ENCODE measurements around the gene LRRTM3.

Gene LRRTM3

DNA sequence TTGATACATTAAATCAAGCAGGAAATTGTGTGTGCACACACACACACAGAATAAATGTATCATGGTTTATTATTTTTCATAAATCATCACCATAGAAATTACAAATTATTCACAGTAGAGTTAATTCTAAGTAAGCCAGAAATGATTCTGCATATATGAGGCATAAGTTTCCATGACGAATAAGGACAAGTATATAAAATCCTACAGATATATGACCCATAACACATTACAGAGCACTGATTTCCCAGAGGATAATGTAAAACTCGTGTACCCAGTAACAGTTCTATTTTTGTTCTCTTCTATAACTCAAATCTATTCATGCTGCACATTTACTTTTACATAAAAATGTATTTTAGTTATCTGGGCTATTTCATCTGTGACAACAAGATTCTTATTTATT is 169.7 kb downstream of the LRRTM3 start:
- Histone ChIP-seq H4K20me1 (ENCODE audit: insufficient read depth, low read length) (no peaks in the 10 kb centered on the region), H3K27me3 (replicated peaks; ENCODE audit: insufficient read depth, low read length) (no peaks in the 10 kb centered on the region), H3K79me2 (ENCODE audit: low read length) (no peaks in the 10 kb centered on the region), H2AFZ (ENCODE audit: low read length) (no peak overlapping the region), H3K9ac (ENCODE audit: low read length) (no peak overlapping the region), H3K4me1 (ENCODE audit: low read length) (no peaks in the 10 kb centered on the region), H3K4me3 (ENCODE audit: low read length) (no peak overlapping the region), H3K36me3 (replicated peaks; ENCODE audit: insufficient read depth, low read length) (no peaks in the 10 kb centered on the region), H3K9me3 (replicated peaks; ENCODE audit: insufficient read depth, low read length) (no peaks in the 10 kb centered on the region), H3F3A (ENCODE audit: insufficient read depth, low read length) (no peaks in the 10 kb centered on the region), H3K27ac (ENCODE audit: low read length) (no peak overlapping the region), H3K9me2 (replicated peaks; ENCODE audit: insufficient read depth, low read length) (no peaks in the 10 kb centered on the region), H3K4me2 (ENCODE audit: low read depth, low read length) (no peak overlapping the region)
- DNase-seq, result no peak
- TF ChIP-seq EZH2 (optimal IDR thresholded peaks at IDR 0.05; ENCODE audit: low read depth, low read length), result no peak
- TF ChIP-seq EZH2phosphoT487 (IDR thresholded peaks at IDR 0.05; ENCODE audit: low read length), result no peak
- TF ChIP-seq, protein P1, sequence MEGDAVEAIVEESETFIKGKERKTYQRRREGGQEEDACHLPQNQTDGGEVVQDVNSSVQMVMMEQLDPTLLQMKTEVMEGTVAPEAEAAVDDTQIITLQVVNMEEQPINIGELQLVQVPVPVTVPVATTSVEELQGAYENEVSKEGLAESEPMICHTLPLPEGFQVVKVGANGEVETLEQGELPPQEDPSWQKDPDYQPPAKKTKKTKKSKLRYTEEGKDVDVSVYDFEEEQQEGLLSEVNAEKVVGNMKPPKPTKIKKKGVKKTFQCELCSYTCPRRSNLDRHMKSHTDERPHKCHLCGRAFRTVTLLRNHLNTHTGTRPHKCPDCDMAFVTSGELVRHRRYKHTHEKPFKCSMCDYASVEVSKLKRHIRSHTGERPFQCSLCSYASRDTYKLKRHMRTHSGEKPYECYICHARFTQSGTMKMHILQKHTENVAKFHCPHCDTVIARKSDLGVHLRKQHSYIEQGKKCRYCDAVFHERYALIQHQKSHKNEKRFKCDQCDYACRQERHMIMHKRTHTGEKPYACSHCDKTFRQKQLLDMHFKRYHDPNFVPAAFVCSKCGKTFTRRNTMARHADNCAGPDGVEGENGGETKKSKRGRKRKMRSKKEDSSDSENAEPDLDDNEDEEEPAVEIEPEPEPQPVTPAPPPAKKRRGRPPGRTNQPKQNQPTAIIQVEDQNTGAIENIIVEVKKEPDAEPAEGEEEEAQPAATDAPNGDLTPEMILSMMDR (IDR thresholded peaks at IDR 0.05; ENCODE audit: low read length), result no peak

DNA sequence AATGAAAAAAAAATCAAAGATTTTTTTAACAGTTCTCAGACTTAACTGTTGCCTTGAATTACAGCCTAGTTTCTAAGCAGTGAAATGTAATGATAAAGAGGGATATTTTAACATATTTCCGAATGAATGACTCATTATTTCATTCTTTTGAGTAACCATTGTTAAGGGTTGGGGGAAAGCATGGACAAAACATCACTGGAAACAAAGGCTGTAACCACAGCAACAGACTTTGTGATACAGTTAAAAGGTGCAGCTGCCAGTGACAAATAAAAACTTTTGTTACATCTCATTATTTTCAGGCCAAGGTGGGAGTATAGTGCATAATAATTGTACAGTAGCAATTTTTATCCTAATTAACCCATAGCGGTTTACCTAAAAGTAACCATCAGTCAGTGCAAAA is 172.6 kb downstream of the LRRTM3 start:
- no peak overlapping the region for H2AFZ ChIP-seq (ENCODE audit: low read length)
- no peaks in the 10 kb centered on the region for H3K4me1 ChIP-seq (ENCODE audit: low read length)
- H3F3A ChIP-seq (ENCODE audit: insufficient read depth, low read length), result no peaks in the 10 kb centered on the region
- H3K27me3 ChIP-seq (replicated peaks; ENCODE audit: insufficient read depth, low read length), result no peaks in the 10 kb centered on the region
- H3K4me3 ChIP-seq (ENCODE audit: low read length), result no peak overlapping the region
- H3K9me2 ChIP-seq (replicated peaks; ENCODE audit: insufficient read depth, low read length), result no peaks in the 10 kb centered on the region
- no peaks in the 10 kb centered on the region for H3K79me2 ChIP-seq (ENCODE audit: low read length)
- no peak for TF ChIP-seq EZH2phosphoT487 (IDR thresholded peaks at IDR 0.05; ENCODE audit: low read length)
- no peak overlapping the region for H3K4me2 ChIP-seq (ENCODE audit: low read depth, low read length)
- no peaks in the 10 kb centered on the region for H4K20me1 ChIP-seq (ENCODE audit: insufficient read depth, low read length)
- no peak overlapping the region for H3K27ac ChIP-seq (ENCODE audit: low read length)
- H3K9ac ChIP-seq (ENCODE audit: low read length), result no peak overlapping the region
- no peaks in the 10 kb centered on the region for H3K9me3 ChIP-seq (replicated peaks; ENCODE audit: insufficient read depth, low read length)
- no peaks in the 10 kb centered on the region for H3K36me3 ChIP-seq (replicated peaks; ENCODE audit: insufficient read depth, low read length)
- DNase-seq, result no peak

DNA sequence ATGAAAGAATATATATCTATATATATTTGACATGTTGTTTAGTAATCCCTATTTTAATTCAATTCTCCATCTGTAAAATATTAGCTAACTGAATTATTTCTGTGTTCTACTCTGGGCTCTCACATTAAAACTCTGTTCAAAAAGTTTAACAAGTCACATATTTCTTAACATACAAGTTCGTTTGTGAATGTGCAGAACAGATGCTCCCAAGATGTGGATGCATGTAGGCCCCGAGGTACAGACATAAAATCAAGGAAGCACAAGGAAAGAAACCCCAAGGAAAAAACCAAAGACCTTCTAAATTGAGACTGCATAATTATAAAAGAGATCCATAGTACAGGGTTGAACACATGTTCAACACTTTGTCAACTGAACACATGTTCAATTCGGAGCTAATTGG is 175.1 kb downstream of the LRRTM3 start:
- Histone ChIP-seq H3K79me2 (ENCODE audit: low read length) (no peaks in the 10 kb centered on the region), H3F3A (ENCODE audit: insufficient read depth, low read length) (no peaks in the 10 kb centered on the region), H3K36me3 (replicated peaks; ENCODE audit: insufficient read depth, low read length) (no peaks in the 10 kb centered on the region), H3K9ac (ENCODE audit: low read length) (no peak overlapping the region), H4K20me1 (ENCODE audit: insufficient read depth, low read length) (no peaks in the 10 kb centered on the region), H3K27ac (ENCODE audit: low read length) (no peak overlapping the region), H3K4me3 (ENCODE audit: low read length) (no peak overlapping the region), H3K27me3 (replicated peaks; ENCODE audit: insufficient read depth, low read length) (no peaks in the 10 kb centered on the region), H3K4me2 (ENCODE audit: low read depth, low read length) (no peak overlapping the region), H3K9me3 (replicated peaks; ENCODE audit: insufficient read depth, low read length) (no peaks in the 10 kb centered on the region), H3K4me1 (ENCODE audit: low read length) (no peaks in the 10 kb centered on the region), H3K9me2 (replicated peaks; ENCODE audit: insufficient read depth, low read length) (no peaks in the 10 kb centered on the region), H2AFZ (ENCODE audit: low read length) (no peak overlapping the region)
- DNase-seq, result no peak
- TF ChIP-seq EZH2 (optimal IDR thresholded peaks at IDR 0.05; ENCODE audit: low read depth, low read length), result no peak
- TF ChIP-seq, protein P1 (IDR thresholded peaks at IDR 0.05; ENCODE audit: low read length), result no peak
- no peak for TF ChIP-seq EZH2phosphoT487 (IDR thresholded peaks at IDR 0.05; ENCODE audit: low read length)

DNA sequence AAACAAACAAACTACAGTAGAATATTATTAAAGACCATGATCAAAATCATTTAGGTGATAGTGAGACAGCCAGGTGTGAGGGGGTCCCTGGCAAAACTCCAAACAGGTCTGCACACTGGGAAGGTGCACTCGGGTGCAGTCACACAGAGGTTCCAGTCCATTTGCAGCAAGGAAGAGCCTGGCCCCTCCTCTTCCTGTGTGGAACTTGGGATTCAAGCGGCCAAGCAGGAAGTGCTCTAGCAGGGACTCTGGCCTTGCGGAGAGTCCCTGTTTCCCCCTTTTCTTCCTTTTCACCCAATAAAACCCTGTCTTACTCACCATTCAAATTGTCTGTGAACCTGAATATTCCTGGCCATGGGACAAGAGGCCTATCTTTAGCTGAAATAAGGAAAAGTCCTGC is 181.8 kb downstream of the LRRTM3 start:
- Histone ChIP-seq H4K20me1 (ENCODE audit: insufficient read depth, low read length) (no peaks in the 10 kb centered on the region), H3K36me3 (replicated peaks; ENCODE audit: insufficient read depth, low read length) (no peaks in the 10 kb centered on the region), H3K9me2 (replicated peaks; ENCODE audit: insufficient read depth, low read length) (no peaks in the 10 kb centered on the region), H3K4me3 (ENCODE audit: low read length) (no peak overlapping the region), H2AFZ (ENCODE audit: low read length) (no peak overlapping the region), H3K27me3 (replicated peaks; ENCODE audit: insufficient read depth, low read length) (no peaks in the 10 kb centered on the region), H3K27ac (ENCODE audit: low read length) (no peak overlapping the region), H3K9me3 (replicated peaks; ENCODE audit: insufficient read depth, low read length) (no peaks in the 10 kb centered on the region), H3K9ac (ENCODE audit: low read length) (no peak overlapping the region), H3K4me2 (ENCODE audit: low read depth, low read length) (no peak overlapping the region), H3K79me2 (ENCODE audit: low read length) (no peaks in the 10 kb centered on the region), H3K4me1 (ENCODE audit: low read length) (no peaks in the 10 kb centered on the region), H3F3A (ENCODE audit: insufficient read depth, low read length) (no peaks in the 10 kb centered on the region)
- TF ChIP-seq EZH2 (optimal IDR thresholded peaks at IDR 0.05; ENCODE audit: low read depth, low read length) (no peak), EZH2phosphoT487 (IDR thresholded peaks at IDR 0.05; ENCODE audit: low read length) (no peak)
- TF ChIP-seq, protein P1 (IDR thresholded peaks at IDR 0.05; ENCODE audit: low read length), result no peak
- DNase-seq, result no peak

Data from MM.1S (cell line).